Measurements from ENCODE around the gene MAPK8IP3.

MAPK8IP3 gene

DNA sequence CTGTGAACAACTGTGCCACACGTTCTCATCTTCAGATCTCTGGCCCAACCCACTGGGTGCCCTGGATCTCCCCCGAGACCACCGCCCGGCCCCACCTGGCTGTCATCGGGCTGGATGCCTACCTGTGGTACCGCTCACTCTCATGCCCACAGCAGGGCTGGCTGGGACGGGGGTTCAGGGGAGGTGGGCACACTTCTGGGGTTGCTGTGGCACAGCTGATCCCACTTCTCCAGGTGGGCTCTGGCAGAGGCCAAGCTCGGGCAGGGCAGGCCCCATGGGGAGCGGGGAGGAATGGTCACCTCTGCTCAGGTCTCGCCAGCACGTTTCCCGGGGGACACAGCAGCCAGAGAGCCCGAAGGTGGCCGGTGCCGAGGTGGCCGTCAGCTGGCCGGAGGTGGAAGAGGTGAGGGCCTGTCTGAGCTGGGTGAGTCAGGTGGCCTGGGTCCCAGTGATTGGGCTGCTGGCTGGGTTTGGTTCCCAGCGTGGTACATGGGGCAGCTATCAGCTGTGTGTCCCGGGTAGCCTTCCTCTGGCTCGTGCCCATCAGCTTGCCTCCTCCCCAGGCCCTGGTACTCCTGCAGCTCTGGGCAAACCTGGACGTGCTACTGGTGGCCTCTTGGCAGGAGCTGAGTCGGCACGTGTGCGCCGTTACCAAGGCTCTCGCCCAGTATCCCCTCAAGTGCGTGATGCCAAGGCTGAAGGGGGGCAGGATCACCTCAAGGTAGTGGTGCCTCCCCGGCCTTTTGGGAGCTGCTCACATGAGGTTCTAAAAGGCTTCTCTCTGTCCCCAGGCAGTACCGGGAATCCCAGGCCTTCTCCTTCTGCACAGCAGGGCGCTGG, 69.2 kb downstream of the MAPK8IP3 start:
- no peak for DNase-seq (ENCODE audit: low spot score)

DNA sequence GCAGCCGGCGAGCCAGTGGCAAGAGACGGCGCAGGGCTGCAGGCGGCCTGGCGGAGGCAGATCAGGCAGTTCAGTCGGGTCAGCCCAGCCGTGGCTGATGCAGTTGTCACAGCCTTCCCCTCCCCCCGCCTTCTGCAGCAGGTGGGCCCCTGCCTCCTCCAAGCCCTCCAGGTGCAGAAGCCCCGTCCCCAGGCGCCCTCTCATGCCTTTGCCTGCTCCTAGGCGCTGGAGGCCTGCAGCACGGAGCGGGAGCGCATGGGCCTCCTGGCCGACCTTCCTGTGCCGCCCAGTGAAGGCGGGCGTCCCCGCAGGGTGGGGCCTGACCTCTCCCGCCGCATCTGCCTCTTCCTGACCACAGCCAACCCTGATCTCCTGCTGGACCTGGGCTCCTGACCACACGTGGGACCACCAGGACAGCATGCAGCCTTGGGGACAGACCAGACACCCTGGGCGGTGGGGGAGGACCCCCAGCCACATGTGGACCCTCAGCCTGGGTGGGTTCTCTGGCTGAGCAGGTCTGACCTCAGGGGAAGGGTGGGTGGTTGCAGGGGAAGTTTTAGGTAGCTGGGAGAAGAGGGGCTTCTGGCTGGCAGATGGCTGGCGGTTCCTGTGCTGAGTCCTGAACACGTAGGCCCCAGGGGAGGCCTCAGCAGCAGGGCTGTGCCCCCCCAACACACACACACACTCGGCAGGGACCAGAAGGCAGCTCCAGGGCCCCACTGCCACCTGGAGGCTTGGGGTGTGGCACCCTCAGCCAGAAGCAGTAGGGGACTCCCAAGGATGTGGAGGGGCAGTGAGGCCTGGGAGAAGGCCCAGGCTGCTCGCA, 70.1 kb downstream of the MAPK8IP3 start:
- DNase-seq (ENCODE audit: low spot score) = no peak

DNA sequence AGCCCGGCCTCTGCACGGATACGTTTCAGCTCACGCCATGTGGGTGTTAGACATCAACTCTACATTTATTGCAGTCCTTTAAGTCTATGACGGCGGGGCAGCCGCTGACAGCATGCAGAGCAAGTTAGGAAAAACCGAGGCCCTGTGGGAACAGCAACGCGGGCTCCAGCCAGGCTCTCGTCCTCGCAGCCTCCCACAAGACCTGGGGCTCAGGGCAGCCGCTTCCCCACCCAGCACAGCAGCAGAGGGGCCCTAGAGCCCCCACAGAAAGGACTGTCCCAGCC, 70.6 kb downstream of the MAPK8IP3 start:
- no peak for DNase-seq (ENCODE audit: low spot score)

DNA sequence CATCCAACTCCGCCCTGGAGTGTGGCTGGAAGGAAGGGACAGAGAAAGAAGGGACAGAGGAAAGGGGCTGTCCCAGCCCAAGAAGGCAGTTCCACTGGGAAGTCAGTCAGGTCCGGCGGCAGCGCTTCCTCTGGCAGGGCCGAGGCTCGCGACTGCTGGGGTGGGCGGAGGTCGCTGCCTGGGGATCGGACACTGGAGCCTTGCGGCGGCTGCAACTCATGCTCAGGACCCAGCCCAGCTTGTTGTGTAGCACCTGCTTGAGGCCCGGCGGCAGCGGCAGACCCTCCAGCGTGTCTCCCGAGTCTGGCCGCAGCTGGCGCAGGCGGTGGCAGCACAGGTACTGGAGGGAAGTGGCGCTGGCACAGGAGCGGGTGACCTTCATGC, 71.0 kb downstream of the MAPK8IP3 start:
- DNase-seq (ENCODE audit: low spot score) = no peak

DNA sequence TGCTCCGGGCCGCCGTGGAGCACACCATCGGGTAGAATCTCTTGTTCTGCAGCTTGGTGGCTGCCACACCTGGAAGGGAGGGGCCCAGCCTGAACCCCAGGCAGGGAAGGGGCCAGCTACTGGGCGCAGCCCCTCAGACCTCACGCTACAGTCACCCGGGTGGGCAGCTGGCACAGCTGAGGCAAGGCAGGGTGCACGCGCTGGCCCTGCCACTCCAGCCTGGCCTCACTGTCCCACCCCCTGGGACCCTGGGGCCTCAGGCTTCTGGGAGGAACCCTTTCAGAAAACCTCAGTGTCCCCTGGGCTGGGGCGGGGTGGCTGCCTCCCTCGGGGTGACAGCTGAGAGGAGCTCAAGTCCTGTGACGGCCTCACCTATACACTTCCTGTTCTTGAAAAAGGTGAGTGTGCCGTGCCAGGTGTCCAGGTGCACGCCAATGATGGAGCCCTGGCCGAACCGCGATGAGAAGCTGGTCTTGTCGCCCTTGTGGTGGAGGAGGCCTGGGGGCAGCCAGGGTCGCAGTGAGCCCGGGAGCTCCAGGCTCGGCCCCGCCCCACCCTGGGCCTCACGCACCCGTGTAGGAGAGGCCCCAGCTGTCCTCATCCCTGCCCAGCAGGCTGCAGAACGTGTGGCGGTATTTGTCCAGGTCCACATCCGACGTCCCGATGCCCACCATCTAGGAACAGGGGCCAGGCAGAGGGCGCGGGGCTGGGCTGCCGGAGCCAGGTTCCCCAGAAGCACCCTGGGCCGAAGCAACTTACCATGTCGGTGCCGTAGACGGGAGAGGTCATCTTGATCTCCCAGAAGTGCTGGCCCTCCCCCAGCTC, 71.6 kb downstream of the MAPK8IP3 start:
- DNase-seq (ENCODE audit: low spot score) = no peak

DNA sequence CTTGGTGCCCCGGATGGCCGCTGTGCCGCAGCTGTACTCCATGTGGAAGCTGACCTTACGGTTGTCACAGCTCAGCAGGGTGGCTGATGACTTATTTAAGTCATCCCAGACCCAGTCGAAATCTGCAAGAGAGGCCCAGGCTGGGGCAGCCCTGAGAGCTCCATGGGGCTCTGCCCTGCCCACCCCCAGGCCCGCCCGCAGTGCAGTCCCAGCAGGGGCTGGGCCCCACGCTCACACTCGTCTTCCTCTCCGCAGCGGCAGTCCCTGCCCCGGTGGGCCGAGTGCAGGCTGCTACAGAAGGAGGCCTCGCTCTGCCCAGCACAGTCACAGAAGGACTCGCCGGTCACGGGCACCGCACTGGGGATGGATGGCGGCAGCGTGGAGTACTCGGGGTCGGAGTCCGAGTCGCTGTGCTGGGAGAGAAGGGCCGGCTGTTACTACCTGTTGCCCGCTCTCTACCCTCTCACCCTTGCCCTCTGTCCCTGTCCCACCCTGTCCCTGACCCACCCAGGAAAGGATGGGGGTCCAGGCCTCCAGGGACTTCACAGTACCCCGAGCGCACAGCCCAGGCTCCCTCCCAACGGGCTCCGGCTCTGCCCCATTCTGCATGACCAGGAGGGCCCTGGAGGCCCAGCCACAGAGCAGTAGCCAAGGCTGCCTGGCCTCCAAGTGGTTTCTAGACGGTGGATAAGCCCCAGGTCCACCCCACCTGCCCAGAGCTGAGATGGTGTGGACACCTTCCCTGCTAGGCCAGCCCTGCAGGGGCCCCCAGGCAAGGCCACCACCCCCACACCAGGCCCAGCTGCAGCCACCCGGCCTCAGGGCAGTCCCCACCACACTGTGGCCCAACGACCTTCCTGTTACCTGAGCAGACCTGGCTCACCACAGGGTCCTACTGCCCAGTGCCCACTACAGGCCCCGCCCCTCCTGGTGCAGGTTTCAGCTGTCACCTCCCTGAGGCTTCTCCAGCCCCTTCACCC, 72.5 kb downstream of the MAPK8IP3 start:
- DNase-seq (ENCODE audit: low spot score) = no peak

DNA sequence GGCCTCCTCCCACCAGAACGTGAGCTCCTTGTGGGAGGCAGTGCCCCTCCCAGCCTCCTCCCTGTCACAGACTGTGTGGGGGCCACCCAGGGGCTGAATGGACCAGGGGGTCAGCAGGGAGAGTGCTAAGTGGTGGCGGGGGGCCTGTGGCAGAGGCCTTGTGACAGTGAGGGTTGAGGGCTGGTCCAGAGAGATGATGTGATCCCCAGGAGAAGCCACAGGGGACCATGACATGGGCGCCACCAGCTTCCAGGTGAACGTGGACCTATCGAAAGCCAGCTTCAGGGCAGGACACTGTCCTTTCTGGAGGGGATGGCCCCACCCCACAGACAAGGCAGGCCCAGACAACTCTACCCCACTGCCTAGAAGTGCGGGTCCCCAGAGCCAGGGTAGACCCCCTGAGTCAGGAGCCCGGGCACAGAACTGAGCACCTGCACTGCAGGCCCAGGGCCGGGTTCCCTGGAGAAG, 73.3 kb downstream of the MAPK8IP3 start:
- no peak for DNase-seq (ENCODE audit: low spot score)

DNA sequence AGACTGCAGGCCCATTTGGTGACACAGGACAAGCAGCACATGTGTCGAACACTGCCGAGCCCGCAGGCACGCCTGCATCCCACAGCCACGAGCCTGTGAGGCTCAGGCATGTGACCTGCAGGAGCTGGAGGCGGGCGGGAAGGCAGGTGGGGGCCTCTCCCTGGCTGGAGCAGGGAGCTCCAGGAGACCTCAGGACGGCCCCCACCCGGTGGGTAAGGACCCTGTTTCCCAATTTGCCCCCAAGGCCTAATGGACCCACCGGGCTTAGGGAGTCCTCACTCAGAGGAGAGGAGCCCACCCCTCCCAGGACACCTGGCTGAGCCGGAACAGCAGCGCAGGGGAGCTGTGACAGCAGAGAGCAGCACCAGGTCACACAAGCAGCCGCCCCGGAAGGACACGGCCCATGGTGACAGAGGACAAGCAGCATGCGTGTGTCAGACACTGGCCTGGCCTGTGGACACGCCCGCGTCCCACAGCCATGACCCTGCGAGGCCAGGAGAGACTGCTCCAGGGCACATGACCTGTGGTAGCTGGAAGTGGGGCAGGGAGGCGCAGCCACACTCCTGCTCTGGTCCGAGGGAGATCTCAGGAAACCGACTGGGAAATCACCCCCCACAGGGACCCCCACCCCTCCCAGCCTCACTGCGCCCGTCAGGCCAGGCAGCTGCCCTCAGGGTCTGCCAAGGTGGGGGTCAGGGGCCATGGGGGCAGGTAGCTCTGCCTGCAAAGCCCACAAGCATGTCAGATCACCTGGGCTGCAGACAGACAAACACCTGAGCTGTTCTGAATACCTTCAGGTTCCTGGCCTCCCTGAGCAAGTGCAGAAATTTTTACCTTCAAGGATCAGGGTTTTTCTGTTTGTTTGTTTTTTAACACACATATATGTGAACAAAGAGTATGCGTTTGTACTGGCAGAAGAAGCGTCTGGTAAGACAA, 74.0 kb downstream of the MAPK8IP3 start:
- no peak for DNase-seq (ENCODE audit: low spot score)

DNA sequence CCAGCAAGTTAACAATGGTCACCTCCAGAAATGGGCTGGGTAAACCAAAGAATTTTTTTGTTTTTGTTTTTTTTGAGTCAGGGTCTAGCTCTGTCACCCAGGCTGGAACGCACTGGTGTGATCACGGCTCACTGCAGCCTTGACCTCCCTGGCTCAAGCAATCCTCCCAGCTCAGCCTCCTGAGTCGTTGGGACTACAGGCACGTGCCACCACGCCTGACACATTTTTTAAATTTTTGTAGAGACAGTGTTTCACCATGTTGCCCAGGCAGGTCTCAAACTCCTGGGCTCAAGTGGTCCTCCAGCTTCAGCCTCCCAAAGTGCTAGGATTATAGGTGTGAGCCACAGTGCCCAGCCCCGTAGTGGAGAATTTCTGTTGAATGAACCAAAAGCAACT, 74.7 kb downstream of the MAPK8IP3 start:
- no peak for DNase-seq (ENCODE audit: low spot score)

DNA sequence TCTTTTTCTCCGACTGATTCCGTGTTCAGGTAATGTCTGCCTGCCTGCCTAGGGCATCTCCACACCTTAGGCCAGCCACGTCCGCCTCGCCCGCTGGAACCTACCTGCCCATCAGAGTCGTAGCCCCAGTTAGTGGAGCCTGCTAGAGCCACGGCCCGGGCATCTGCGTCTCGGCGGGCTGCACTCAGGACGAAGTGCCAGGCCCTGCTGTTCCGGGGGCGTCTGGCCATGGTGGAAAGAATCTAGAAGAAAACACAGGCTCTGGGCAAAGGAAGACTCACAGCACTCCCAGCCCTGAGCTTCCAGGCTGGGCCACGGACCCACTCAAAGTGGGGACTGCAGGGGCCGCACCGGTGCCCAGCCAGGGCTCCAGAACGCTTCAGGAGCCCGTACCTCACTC, 75.3 kb downstream of the MAPK8IP3 start:
- no peak for DNase-seq (ENCODE audit: low spot score)

DNA sequence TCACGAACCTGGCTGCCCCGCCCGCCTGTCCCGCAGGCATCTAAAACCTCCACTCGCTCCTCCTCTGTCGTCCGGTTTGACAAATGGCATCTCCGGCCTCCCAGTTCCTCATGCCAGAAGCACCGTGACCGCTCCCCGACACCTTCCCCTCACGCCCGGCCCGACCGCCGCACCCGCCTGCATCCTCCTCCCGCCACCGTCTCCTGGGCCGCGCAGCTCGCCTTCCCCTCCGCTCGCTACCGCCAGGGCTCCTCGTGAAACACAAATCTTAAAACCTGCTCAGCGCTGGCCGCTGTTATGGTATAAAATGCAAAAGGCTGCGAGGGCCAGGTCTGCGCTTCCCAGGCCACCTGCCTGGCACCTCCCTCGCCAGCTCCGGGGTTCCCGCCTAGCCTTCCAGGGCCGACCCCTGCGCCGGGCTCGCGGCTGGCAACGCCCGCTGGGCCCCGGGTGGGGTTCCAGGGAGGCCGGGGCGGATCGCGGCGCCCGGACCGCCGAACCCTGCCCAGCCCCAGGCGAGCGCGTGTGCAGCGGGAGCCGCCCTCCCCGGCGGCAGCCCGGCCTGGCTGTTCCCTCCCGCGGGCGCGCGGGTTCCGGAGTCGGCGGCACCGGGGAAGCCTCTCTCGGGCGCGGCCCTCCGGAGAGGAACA, 75.9 kb downstream of the MAPK8IP3 start:
- DNase-seq (ENCODE audit: low spot score) = no peak

DNA sequence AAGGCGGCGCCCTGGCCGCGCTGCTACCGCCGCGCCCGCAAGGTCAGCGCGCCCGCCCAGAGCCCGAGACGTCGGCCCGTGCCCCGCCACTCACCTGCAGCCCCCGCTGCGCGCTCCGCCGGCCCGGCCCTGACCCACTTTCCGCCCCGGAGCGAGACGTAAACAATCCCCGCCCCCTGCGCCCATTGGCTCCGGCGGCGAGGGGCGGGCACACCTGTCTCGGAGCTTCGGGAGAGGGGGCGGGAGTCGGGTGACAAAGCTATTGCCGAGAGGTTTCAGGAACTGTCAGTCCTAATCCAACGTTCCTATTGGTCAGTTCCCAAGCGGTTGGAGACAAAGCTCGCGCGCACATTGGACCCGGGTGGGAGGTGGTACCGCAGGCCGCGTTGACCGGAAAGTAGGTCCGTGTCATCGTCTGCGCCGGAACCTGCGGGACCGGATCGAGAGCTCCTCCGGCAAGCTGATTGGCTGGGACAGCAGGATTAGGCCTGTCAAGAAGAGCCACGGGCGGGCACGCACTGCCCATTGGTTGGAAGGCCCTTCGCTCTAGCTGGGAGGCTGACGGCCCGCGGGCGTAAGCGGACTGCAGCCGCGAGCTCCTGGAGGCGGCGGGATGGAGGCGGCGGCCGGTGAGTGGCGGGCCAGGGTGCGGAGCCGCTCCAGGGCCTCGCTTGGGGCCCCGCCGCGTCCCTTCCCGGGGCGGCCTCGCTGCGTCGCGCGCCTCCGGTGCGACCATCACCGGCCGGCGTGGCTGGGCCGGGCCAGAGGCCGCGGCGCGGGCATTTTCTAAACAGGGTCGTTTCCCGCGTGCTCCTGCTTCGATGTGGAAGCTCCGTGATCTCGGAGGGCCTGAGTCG, 76.6 kb downstream of the MAPK8IP3 start, which contains the start of the genes NUBP2 and SPSB3:
Gene NUBP2, plus strand, starts transcription at position 553 of the 857 bp plus-strand sequence. Its CDS starts 61 bp downstream, at position 614.
Gene SPSB3, minus strand, starts transcription at position 164 of the 857 bp plus-strand sequence. CDS start 1,088 bp downstream, outside the sequence.
- DNase-seq (ENCODE audit: low spot score) = peak; percentile 100

DNA sequence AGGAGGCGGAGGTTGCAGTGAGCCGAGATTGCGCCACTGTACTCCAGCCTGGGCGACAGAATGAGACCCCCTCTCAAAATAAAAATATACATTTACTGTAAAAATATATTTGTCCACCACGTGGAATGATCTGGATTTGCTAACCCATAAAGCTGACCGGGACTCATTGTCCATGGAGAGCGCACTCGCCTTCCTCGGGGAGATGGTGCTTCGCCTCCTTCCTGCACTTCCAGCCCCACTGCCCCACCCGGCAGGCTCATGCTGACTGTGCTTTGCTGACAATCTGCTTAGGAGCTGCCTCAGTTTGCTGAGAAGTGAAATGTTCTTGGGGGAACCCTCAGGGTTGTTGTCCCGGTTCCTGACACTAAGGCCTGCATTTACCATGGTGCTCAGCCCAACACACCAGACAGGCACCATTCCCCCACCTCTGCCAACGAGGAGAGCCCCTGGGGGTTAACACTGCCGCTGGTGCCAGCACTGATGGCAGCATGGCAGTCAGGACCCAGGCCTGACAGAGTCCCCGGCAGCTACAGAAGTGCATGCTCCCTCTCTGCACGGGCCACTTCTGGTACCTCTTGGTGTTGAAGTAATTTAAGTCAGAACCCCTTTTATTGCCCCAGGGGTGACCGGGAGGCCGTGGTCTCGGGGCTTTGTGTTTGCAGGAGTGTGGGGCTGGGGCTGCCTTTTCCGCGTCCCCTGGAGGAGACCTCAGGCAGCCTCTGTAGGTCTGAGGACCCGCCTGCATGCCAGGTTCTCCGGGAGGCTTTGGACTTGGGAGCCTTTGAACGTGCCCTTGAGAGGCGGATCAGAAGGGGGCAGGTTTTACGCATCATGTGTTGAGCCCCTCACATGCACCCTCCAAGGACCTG, 79.2 kb downstream of the MAPK8IP3 start:
- DNase-seq (ENCODE audit: low spot score) = no peak

DNA sequence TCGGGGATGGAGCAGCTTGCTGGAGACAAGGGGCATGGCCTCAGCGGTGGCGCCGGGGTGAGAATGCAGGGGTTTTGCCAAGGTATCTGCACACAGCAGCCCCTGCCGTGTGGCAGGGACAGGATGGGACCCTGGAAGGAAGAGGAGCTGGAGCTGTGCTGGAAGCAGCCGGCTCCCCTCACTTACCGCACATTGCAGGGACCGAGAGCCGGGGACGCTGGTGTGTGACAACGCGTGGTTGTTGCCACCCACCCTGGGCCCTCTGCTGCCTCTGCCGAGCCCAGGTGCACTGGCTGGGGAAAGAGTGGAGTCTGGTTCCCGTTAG, 79.8 kb downstream of the MAPK8IP3 start:
- no peak for DNase-seq (ENCODE audit: low spot score)

DNA sequence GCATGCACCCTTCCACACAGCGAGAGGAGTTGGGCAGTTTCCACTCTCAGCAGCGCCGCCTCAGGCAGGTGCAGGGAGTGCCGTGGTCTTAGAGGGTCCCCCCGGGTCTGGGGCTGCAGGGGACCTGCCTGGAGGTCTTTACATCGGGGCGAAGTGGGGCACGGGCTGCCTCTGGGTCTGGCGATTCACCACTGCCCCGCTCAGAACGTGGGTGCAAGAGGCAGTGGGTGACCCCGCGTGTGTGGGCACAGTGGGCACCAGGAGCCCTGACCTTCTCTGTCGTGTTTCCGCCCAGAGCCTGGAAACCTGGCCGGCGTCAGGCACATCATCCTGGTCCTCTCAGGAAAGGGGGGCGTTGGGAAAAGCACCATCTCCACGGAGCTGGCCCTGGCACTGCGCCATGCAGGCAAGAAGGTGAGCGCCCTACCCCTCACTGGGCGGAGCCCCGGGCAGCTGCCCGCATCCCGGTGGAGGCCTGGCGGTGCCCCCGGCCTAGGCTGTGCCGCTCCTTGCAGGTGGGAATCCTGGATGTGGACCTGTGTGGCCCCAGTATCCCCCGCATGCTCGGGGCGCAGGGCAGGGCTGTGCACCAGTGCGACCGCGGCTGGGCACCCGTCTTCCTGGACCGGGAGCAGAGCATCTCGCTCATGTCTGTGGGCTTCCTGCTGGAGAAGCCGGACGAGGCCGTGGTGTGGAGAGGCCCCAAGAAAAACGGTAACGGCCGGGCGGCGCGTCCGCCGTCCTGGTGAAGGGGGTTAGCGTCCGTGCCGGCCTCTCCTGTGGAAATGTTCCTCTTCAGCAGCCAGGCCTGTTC, 80.5 kb downstream of the MAPK8IP3 start:
- DNase-seq (ENCODE audit: low spot score) = no peak

DNA sequence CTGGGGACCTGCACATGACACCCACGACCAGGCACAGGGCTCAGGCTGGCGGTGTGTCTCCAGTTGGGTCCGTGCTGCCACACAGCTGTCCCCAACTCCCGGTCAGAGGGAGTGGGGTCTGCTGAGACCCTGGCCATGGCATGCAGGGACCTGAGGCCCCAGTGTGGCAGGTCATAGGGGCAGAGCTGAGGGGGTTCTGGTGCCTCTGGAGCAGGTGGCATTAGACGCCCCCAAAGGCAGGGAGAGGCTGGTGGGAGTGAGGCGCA, 81.0 kb downstream of the MAPK8IP3 start:
- no peak for DNase-seq (ENCODE audit: low spot score)
